Activated T-helper 17 cell treated with anti-CD3 and anti-CD28 coated beads, Interleukin-2, amount 50 U/mL, for 72 hours (primary cell): Measurements from ENCODE around the gene SERPINA12. TPM values are rescaled to one million over a fixed set of nuclear protein-coding genes. Genes with fewer than 3 reads are reported as not detected.

ENCODE experiments used
- ATAC-seq: fragments of 150-1000 bp; cut with Tn5 transposase; replicated peaks from 2 replicates; pipeline ENCODE4 v1.10.0; 2021; ENCODE audit warnings: mild to moderate bottlenecking, moderate library complexity
- H3K27ac Mint-ChIP-seq: one replicate; pipeline ENCODE4 v1.8.0; 2022; ENCODE audit warnings: mixed read lengths
- H3K27me3 Mint-ChIP-seq: one replicate; pipeline ENCODE4 v1.8.0; 2022; ENCODE audit warnings: mixed read lengths
- H3K36me3 Mint-ChIP-seq: one replicate; pipeline ENCODE4 v1.8.0; 2022; ENCODE audit warnings: low read depth, mild to moderate bottlenecking, mixed read lengths
- H3K4me1 Mint-ChIP-seq: one replicate; pipeline ENCODE4 v1.8.0; 2022; ENCODE audit warnings: mixed read lengths
- H3K4me3 Mint-ChIP-seq: one replicate; pipeline ENCODE4 v1.8.0; 2022; ENCODE audit warnings: mild to moderate bottlenecking, mixed read lengths
- H3K9me3 Mint-ChIP-seq: one replicate; pipeline ENCODE4 v1.8.0; 2022; ENCODE audit warnings: mixed read lengths
- total RNA-seq, 2 donors: library from RNA; stranded (reverse); gene quantifications; one replicate each; pipeline ENCODE4 v1.2.3, GENCODE V29; 2022

SERPINA12 gene
- total RNA-seq, 2 donors from 2014 or later: not detected

GRCh38 chr14:94542111-94542810 is 33.0 kb upstream of the SERPINA12 start:
- Mint-ChIP-seq H3K36me3 (no peaks in the 10 kb centered on the region), H3K4me1 (no peaks in the 10 kb centered on the region), H3K9me3 (no peaks in the 10 kb centered on the region), H3K4me3 (no peak overlapping the region), H3K27ac (no peak overlapping the region), H3K27me3 (peaks cover 30% of the 10 kb centered on the region)
- ATAC-seq: no peak

- no peak for ATAC-seq
- Mint-ChIP-seq H3K36me3 (no peaks in the 10 kb centered on the region), H3K27ac (no peak overlapping the region), H3K9me3 (no peaks in the 10 kb centered on the region), H3K4me3 (no peak overlapping the region), H3K4me1 (no peaks in the 10 kb centered on the region), H3K27me3 (peaks cover 30% of the 10 kb centered on the region)
Measured at GRCh38 chr14:94541234-94541975, 32.1 kb upstream of the SERPINA12 start.

GRCh38 chr14:94540031-94540794 is 30.9 kb upstream of the SERPINA12 start:
- Mint-ChIP-seq H3K27me3 (peaks cover 22% of the 10 kb centered on the region), H3K36me3 (no peaks in the 10 kb centered on the region), H3K4me3 (no peak overlapping the region), H3K4me1 (no peaks in the 10 kb centered on the region), H3K27ac (no peak overlapping the region), H3K9me3 (no peaks in the 10 kb centered on the region)
- ATAC-seq: no peak

- no peak for ATAC-seq
Measured at GRCh38 chr14:94539181-94539580, 29.9 kb upstream of the SERPINA12 start.

GRCh38 chr14:94538070-94538740 is 28.9 kb upstream of the SERPINA12 start:
- Mint-ChIP-seq H3K4me1 (no peaks in the 10 kb centered on the region), H3K36me3 (no peaks in the 10 kb centered on the region), H3K4me3 (no peak overlapping the region), H3K27me3 (peaks cover 22% of the 10 kb centered on the region), H3K9me3 (no peaks in the 10 kb centered on the region), H3K27ac (no peak overlapping the region)
- ATAC-seq: no peak

More at GRCh38 chr14:94539181-94539580, 29.9 kb upstream of the SERPINA12 start:
- no peak overlapping the region for H3K4me3 Mint-ChIP-seq
- no peak overlapping the region for H3K27ac Mint-ChIP-seq
- no peaks in the 10 kb centered on the region for H3K9me3 Mint-ChIP-seq
- H3K4me1 Mint-ChIP-seq: no peaks in the 10 kb centered on the region
- no peaks in the 10 kb centered on the region for H3K36me3 Mint-ChIP-seq
- H3K27me3 Mint-ChIP-seq: peaks cover 22% of the 10 kb centered on the region

- Mint-ChIP-seq H3K36me3 (no peaks in the 10 kb centered on the region), H3K9me3 (no peaks in the 10 kb centered on the region)
Measured at GRCh38 chr14:94536836-94537235, 27.6 kb upstream of the SERPINA12 start.

GRCh38 chr14:94535506-94535905 is 26.2 kb upstream of the SERPINA12 start:
- Mint-ChIP-seq H3K27me3 (peaks cover 14% of the 10 kb centered on the region), H3K9me3 (no peaks in the 10 kb centered on the region), H3K4me3 (no peak overlapping the region), H3K27ac (no peak overlapping the region), H3K4me1 (no peaks in the 10 kb centered on the region), H3K36me3 (no peaks in the 10 kb centered on the region)
- no peak for ATAC-seq

More at GRCh38 chr14:94536836-94537235, 27.6 kb upstream of the SERPINA12 start:
- Mint-ChIP-seq H3K4me3 (no peak overlapping the region), H3K27ac (no peak overlapping the region), H3K27me3 (peaks cover 22% of the 10 kb centered on the region), H3K4me1 (no peaks in the 10 kb centered on the region)
- ATAC-seq: no peak

- H3K36me3 Mint-ChIP-seq: no peaks in the 10 kb centered on the region
- H3K9me3 Mint-ChIP-seq: no peaks in the 10 kb centered on the region
- no peak overlapping the region for H3K27ac Mint-ChIP-seq
- no peaks in the 10 kb centered on the region for H3K4me1 Mint-ChIP-seq
- no peak for ATAC-seq
- H3K4me3 Mint-ChIP-seq: no peak overlapping the region
- H3K27me3 Mint-ChIP-seq: peaks cover 9% of the 10 kb centered on the region
Measured at GRCh38 chr14:94532447-94532846, 23.2 kb upstream of the SERPINA12 start.

- Mint-ChIP-seq H3K27me3 (peaks cover 16% of the 10 kb centered on the region), H3K9me3 (no peaks in the 10 kb centered on the region), H3K4me1 (no peaks in the 10 kb centered on the region), H3K27ac (no peak overlapping the region), H3K4me3 (no peak overlapping the region), H3K36me3 (no peaks in the 10 kb centered on the region)
- ATAC-seq: no peak
Measured at GRCh38 chr14:94531187-94531586, 21.9 kb upstream of the SERPINA12 start.

- H3K4me3 Mint-ChIP-seq: no peak overlapping the region
Measured at GRCh38 chr14:94524093-94524492, 14.8 kb upstream of the SERPINA12 start.

GRCh38 chr14:94523265-94523664 is 14.0 kb upstream of the SERPINA12 start:
- no peak for ATAC-seq
- no peak overlapping the region for H3K27ac Mint-ChIP-seq
- H3K36me3 Mint-ChIP-seq: no peaks in the 10 kb centered on the region
- H3K9me3 Mint-ChIP-seq: peaks cover 4% of the 10 kb centered on the region
- no peaks in the 10 kb centered on the region for H3K4me1 Mint-ChIP-seq
- no peak overlapping the region for H3K4me3 Mint-ChIP-seq
- peaks cover 26% of the 10 kb centered on the region for H3K27me3 Mint-ChIP-seq

More at GRCh38 chr14:94524093-94524492, 14.8 kb upstream of the SERPINA12 start:
- no peaks in the 10 kb centered on the region for H3K4me1 Mint-ChIP-seq
- no peaks in the 10 kb centered on the region for H3K36me3 Mint-ChIP-seq
- H3K27me3 Mint-ChIP-seq: peaks cover 26% of the 10 kb centered on the region
- peaks cover 4% of the 10 kb centered on the region for H3K9me3 Mint-ChIP-seq
- H3K27ac Mint-ChIP-seq: no peak overlapping the region
- ATAC-seq: no peak

GRCh38 chr14:94522115-94522724 is 13.0 kb upstream of the SERPINA12 start:
- Mint-ChIP-seq H3K4me3 (no peak overlapping the region), H3K27ac (no peak overlapping the region), H3K4me1 (no peaks in the 10 kb centered on the region), H3K27me3 (peaks cover 24% of the 10 kb centered on the region), H3K9me3 (peaks cover 4% of the 10 kb centered on the region), H3K36me3 (no peaks in the 10 kb centered on the region)
- no peak for ATAC-seq

GRCh38 chr14:94521375-94522114 is 12.3 kb upstream of the SERPINA12 start:
- H3K27ac Mint-ChIP-seq: no peak overlapping the region
- no peak for ATAC-seq
- no peaks in the 10 kb centered on the region for H3K4me1 Mint-ChIP-seq
- peaks cover 19% of the 10 kb centered on the region for H3K27me3 Mint-ChIP-seq
- H3K9me3 Mint-ChIP-seq: peaks cover 4% of the 10 kb centered on the region
- H3K36me3 Mint-ChIP-seq: no peaks in the 10 kb centered on the region
- H3K4me3 Mint-ChIP-seq: no peak overlapping the region
